ENCODE results near the gene ADGRF1.
"Not testable (repeated sequence)": the region's sequence is repeated elsewhere in the genome, so short reads cannot be mapped to it uniquely, and the experiment has no call there.

ADGRF1 gene

DNA sequence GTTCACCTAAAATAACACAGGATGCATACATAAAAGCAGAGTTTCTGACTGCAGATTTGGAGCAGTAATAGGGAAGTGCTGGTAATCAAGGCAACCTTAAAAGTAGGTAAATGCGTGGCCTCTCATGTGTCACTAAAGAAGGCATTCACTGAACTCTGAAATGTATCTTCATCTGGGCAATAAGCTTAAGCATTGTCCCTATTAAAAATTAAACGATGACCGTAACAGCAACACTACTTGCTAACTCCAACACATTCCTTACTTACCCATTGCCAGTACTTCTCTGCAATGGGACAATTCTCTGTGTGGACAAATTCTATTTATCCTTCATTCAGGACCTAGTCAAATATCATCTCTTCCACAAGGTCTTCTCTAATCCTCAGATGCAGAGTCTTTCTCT lies 19.9 kb downstream of the ADGRF1 start:
- DNase-seq: no peak

DNA sequence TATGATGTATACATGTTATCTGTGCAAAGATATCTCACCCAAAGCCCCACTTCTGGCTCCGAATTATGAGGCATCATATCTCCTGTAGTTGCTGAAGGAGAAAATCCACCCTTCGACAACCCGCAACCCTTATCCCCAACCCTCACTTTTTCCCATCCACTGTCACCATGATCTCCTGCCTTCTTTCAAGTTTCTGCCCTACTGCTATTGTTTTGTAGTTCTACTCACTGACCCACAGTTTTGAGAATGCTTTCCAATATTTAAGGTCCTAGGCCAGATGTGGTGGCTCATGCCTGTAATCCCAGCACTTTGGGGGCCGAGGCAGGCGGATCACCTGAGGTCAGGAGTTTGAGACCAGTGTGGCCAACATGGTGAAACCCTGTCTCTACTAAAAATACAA lies 22.2 kb downstream of the ADGRF1 start:
- DNase-seq: no peak

DNA sequence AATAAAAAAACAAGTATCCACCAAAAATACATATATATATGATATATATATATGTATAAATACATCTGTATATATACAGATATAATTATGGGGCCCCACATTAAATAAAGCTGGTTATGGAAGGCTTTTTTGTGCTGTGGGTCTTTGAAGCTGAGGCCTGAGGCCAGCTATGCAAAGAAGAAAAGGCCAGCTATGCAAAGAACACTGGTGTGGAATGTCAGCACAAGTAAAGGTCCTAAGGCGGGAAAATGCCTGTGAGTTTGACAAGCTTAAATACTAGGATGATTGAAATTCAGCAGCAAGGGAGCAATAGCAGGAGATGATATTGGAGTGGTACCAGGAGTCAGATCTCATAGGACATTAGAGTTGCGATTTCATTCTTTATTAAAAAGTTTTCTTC lies 25.2 kb downstream of the ADGRF1 start:
- no peak for DNase-seq

DNA sequence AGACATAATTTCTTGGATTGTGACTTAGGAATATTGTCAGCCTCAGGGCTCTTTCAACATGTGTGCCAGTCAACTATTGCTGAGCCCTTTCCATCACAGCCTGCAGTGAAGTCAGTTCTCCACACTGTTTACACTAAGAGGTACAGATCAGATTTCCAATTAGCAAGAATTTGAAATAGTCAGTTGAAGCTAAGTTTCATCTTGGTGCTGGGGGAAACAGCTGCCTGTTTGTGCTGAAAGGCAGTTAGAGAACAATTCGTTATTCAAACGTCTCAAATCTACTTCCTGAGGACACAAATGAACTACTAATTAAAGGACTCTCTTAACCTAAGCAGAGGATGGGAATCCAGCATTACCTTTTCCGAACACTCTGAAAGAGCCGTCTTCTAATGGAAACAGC lies 25.9 kb downstream of the ADGRF1 start:
- no peak for DNase-seq

DNA sequence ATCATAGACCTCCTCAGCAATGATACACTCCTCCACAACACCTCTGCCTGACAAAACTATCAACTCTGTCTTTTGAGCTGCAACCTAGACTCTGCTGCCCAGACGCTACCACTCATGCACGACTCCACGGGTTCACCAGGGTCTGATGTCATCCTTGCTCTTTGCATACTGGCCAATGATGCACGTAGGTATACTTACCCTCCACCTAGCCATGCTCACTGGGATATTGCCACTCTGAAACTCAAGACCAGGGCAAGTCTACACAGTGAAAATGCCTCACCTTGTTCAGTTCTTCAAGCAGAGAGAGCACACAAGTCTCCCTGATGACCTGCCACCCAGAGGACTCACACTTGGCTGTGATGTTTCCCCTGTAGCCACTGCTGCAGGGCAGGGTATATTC lies 27.7 kb downstream of the ADGRF1 start:
- DNase-seq: no peak

DNA sequence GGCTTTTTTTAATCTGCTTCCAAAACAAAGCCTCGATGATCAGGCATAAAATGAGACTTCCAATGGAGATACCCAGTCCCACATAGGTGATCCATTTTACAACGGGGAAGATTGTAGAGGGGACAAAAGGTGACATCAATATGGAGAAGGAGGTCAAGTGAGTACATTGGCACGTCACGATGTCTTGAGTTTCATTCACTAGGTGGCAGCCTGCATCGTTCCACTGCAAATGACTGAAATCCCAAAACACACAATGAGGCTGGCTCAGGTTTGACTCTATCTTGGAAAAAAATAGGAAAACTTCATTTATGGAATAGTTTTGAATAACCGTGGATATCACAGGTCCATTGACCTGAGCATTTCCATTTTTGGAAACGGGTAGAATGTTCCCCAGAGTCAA lies 32.5 kb downstream of the ADGRF1 start:
- no peak for DNase-seq

DNA sequence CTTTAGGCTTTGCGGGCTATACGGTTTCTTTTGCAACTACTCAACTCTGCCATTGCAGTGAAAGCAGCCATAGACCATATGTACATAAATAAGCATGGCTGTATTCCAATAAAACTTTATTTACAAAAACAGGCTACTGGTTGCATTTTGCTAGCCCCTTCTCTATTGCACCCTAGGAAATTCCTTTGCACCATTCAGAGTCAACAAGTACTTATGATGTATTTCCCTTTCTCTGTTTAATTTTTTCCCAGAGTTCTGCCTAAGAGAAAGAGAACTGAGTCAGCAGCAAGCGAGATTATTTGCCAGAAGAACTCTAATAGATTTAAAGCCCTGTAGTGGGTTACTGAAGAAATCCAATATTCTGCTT lies 33.8 kb downstream of the ADGRF1 start:
- no peak for DNase-seq

DNA sequence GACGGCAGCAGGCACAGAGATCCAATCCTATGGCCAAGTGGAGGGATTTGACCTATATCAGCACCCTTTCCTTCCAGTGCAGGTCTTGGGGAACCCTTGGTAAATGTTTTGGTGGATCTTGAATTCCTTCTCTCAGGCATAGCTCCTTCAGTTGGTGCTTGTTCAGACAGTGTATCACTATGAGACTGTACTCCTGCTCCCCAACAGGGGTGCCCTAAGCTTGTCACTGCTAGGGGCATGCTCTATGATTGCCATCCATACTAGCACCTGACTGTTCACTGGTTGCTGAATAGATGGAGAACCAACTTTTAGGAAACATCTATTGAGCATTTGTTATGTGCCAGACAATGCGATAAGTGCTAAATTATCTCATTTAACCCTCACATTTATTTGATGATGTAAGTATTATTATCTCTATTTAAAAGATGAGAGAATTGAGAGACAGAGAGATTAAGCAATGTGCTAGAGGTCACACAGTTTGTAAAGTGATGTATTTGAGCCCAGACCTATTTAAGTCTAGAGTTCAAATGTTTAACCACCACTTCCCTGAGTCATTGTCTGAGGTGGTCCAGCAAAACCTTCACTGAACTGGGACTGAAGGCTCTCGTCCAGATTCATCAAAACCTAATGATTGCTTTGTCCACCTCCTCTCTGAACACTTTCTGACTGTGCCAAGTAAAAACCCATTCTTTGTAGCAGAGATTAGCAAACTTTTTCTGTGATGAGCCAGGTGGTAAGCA lies 34.3 kb downstream of the ADGRF1 start:
- no peak for DNase-seq

DNA sequence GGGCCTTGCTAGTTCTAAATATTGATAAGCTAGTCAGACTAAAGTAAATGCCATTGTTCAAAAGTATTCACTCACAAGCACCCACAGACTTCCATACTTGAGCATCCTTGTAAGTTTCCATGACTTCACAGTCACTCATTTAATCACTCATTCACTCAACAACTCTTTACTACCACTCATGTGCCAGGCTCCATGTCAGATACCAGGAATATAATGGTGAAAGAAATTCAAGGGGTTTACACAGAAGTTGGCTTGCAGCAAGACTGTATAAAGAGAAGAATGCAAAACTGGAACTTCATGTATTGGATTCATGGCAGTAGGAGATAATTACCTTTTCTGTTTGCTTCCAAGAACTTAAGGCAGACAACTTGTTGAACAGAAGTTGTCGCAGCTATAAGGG lies 36.6 kb downstream of the ADGRF1 start:
- no peak for DNase-seq

DNA sequence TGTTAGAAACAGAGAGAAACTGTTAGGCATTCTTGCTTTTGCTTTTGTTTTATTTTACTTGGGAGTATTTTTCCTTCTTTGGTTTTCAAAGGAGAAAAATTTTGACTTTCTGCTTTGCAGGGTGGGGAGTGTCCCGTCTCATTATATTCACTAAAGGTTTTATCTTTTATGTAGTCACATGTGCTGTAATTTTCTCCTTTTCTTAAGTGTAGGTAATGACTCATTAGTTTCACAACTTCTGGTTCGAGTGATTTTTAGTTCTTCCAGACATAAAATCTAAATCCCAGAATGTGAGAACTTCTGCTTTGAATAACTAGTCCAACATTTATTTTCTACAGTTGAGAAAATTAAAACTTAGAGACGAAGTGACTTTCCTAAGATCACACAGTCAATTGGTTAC lies 37.7 kb downstream of the ADGRF1 start:
- no peak for DNase-seq

DNA sequence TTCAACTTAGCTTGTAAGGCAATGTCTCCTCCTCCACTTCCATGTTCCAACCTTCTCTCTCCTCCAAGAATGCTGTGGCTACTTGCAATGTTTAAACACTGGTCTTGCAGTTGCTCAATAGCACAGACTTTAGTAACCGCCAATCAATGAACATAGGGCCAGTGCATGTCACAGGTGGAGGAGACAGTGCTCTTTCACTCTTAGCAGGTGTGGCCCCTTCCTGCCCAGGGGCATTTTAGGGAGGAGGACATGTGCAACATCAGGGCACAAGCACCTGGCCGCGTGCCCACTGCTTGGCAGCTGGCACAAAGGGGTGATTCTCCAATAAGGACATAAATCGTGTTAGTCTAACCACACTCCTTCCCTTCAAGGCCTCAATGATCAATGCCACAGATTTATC lies 41.3 kb downstream of the ADGRF1 start:
- DNase-seq: no peak

DNA sequence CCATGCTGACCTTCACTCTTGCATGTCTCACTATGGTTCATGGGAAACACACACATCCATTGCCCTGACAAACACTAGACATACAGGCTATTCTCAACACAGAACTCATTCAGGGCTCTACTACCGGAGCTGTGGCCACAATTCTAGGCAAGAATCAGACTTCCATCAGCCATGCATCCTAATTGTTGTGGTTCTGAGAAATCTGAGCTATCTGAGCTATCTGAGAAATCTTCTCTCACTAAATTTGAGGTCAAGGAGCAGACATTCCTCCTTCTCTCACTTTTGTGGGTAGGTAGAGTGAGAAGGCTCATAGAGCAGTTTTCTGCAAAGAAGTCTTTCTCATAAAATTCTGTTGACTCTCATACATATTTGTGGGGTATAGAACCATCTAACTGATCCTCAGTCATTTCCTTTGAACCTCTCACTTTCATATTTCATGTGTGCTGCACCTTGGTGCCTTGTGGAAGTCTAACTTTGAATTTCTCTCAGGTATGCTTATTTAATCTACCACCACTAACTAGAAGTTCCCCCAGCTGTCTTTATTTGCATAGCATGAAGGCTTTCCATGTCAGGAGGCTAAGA lies 43.6 kb downstream of the ADGRF1 start:
- DNase-seq: no peak

DNA sequence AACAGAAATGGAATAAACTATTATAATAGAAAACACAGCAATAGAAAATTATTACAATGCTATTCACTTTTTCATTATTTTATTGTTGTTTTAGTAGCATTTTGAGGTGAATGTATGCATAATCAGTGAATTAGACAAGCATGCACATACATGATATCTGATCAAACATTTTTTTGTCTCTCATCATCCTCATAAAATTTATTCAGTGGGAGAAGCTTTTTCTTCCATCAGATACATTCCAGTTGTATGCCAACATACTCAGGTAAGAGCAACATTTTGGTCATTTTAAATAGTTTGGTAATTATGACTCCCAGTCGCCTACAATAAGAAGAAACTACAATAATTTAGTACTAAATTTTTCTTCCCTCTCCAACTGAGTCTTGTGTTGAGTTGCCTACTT lies 44.5 kb downstream of the ADGRF1 start:
- DNase-seq: no peak

DNA sequence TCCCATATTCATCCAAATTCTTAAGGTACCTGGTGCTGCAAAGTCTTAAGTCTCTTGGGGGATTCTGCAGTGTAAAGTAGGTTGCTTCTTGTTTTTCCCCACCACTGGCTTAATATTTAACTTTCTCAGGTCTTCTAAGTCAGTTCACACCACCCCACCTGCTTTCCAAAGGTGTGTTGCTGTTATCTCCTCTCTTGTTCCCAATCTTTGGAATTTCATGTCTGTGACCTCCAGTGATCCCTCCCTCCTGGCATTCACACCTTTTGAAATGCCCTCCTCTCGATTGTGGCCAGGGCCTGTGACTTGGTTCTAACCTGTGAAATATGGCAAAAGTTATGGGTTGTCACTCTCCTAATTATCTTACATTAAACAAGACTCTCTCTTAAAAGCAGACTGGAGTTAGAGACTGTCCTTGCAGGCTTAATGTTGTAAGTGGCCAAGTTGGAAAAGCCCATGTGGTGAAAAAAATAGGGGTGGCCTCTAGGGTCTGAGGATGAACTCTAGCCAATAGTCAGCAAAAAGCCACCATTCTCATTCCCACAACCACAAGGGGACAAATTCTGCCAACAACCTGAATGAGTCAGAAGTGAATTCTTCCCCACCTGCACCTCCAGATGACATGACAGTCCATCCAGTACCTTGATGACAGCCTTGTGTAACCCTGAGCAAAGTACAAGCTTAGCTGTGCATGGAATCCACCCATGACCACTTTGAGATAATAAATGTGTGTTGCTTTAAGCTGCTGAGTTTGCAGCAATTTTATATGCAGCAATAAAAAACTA lies 45.1 kb downstream of the ADGRF1 start:
- no peak for DNase-seq

DNA sequence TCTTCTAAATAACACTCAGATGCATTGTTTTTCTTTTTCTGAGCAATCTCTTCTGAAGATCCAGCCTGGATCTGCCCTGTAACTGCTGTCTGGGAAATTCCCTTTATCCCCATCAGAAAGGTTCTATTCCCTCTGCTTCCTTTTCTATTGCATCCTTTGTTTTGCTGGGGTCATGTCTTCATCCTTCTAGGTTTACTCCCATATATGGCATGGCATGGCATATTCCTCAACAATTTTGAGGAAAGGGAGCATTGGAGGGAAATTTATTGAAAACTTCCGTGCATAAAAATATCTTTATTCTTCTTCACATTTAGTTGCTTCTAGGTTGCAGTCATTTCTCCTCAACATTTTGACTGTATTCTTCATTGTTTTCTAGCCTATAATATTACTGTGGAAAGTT lies 47.2 kb downstream of the ADGRF1 start:
- DNase-seq: no peak

DNA sequence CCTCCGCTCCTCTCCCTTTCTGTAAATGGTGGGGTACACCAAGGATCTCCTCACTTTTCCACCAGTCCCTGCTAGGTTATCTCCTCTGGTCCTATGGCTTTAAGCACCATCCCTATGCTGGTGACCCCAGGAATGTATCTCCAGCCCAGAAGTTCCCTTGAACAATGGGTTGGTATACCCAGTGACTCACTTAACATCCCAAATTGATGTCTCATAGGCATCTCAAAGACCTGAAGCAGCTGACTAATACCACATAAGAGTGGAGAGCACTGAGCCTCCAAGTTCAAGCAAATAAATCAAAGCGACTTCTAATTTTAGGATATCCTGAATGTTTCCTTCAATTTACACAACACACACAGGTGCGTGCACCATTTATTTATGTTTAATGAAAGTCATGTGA lies 48.3 kb downstream of the ADGRF1 start:
- DNase-seq: peak; percentile 35

DNA sequence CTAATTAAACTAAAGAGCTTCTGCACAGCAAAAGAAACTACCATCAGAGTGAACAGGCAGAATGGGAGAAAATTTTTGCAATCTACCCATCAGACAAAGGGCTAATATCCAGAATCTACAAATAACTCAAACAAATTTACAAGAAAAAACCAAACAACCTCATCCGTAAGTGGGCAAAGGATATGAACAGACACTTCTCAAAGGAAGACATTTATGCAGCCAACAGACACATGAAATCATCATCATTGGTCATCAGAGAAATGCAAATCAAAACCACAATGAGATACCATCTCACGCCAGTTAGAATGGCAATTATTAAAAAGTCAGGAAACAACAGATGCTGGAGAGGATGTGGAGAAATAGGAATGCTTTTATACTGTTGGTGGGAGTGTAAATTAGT lies 49.7 kb downstream of the ADGRF1 start:
- not testable (repeated sequence) for DNase-seq

DNA sequence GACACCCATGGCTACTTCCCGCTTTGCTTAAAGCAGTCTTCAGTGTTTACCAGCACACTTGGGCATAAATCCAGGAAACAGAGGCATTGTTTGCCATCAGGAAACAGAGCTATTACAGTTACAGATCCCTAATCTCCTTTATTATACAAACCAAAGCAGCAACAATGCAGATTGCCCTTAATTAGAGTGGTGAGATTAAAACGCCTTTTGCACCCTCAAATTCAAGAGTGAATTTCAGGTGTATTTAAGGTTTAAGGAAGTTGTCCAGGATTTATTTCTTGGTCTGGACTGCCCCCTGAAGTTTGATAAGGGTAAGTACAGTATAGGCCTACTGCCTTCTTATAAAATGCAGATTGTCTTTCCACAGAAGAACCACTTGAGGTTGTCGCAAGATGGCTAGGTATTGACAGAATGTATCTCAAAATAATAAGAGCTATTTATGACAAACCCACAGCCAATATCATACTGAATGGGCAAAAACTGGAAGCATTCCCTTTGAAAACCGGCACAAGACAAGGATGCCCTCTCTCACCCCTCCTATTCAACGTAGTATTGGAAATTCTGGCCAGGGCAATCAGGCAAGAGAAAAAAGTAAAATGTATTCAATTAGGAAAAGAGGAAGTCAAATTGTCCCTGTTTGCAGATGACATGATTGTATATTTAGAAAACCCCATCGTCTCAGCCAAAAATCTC lies 51.2 kb downstream of the ADGRF1 start:
- DNase-seq: not testable (repeated sequence)

DNA sequence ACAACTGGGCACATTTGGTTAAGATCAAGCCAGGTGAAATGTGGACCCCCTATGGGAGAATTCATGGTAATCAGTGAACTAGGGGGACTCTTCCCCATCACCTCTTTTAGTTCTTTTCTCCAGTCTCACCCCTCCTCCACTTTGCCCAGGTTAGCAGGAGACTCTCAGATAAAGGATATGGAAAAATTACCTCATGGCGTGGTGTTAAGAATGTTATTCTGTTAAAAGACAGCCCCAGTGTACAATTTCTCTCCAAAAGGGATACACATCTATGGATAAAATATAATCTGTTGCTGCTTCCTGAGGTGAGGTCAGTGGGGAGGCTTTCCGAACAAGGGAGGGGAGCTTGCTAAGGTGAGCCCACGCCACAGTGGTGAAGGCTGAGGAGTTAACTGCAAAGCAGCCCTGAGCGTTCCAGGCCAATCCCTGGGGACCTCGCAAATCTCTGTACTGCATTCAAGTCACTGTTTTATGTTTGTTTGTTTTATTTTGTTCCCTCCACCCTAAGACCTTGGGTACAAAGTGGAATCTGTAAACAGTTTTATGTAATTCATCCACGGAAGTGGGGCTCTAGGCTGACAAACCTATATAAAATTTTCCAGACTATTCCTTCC lies 52.0 kb downstream of the ADGRF1 start:
- DNase-seq: no peak

DNA sequence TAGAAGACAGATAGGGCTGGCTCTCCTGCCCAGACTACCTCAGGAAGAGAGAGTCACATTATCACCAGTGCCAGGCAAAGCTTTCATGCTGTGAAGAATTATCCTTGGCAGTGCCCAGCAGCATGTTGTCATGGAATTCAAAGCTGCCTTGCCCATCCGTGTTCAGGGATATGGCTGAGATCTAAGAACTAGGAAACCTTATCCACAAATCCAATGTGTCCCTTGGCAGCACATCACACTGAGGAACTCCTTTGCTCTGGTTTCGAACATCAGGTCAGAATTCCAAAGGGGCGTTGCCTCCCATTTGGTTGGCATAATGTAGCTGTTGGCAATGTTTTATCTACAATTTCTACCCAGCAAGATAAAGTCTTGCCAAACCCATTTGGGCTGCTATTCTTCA lies 52.7 kb downstream of the ADGRF1 start:
- DNase-seq: no peak

DNA sequence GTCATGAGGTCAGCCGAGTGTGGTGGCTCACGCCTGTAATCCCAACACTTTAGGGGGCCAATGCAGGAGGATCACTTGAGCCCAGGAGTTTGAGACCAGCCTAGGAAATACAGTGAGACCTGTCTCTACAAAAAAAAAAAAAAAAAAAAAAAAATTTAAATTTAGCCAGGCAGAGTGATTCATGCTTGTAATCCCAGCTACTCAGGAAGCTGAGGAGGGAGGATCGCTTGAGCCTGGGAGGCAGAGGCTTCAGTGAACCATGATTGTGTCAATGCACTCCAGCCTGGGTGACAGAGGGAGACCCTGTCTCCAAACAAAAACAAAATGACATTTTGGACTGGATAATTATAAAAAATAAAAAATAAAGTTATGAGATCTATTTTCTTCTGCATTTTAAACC lies 56.2 kb downstream of the ADGRF1 start:
- DNase-seq: no peak

DNA sequence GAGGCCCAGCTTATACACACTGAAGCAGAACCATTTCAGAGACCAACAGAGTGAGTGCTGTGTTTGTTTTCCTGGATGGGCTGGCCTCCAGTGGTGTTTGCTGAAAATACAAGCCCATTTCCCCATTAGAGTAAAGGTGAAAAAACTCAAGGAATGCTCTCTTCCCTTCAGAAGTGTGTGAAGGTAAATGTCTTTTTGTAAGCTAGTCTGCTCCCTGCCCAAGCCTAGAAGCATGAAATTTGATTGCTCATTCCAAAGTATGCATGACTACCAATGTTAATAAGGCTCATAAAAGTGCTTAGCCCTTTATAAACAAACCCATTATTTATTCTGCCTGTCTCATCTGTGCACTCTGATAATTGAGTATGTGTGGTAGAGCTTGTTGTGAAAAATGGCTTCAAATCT lies 59.1 kb downstream of the ADGRF1 start:
- no peak for DNase-seq

DNA sequence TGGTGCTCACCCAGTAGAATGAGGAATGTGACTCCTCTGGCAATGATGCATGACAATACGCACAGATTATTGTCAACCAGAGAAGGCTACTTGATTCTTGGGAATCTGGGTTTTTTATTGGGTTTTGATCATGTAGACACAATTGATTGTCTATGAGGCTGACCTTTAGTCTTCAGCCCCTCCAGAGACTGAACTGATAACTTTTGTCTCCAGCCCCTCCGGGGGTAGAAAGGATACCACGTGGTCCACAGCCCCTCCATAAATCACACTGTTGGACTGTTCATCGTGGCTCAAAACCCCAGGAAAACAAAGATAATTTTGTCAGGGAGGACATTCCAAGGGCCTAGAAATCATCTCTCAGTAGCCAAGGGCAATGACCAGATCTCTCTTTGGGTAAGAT lies 62.9 kb downstream of the ADGRF1 start:
- DNase-seq: no peak

Data from T1000 (cell line).